HEK293 (cell line): ENCODE measurements around the gene SUOX.

ENCODE experiments used
- CTCF ChIA-PET: fragments of 350-600 bp; formaldehyde crosslinking; extraction: SDS; loops from one replicate; lab custom pipeline; 2021; ENCODE audit warnings: antibody characterized with exemption; lab: Yijun Ruan, JAX
- POLR2A ChIA-PET: fragments of 300-600 bp; formaldehyde crosslinking; extraction: SDS; loops from one replicate; lab custom pipeline; 2020; ENCODE audit warnings: antibody characterized with exemption, inconsistent platforms; lab: Yijun Ruan, JAX
- H3K27ac ChIP-seq: fragments of 200-500 bp; sonication (Bioruptor generic); 2 replicates; pipeline ENCODE4 v1.5.1; 2014; ENCODE audit warnings: low read depth, low read length, control low read depth, inconsistent platforms; ENCODE audit errors: extremely low read depth
- H3K36me3 ChIP-seq, 2 experiments: fragments of 200-500 bp in 1 of 2; sonication (Bioruptor generic) in 1 of 2; 1 replicate in 1 of 2; 2 replicates in 1 of 2; pipeline ENCODE4 v1.5.1; 2014 to 2017; ENCODE audit warnings: inconsistent platforms in 2 of 2, low read length in 2 of 2; ENCODE audit not compliant: control insufficient read depth in 2 of 2, insufficient read depth in 1 of 2
- H3K4me1 ChIP-seq: fragments of 200-500 bp; sonication (Bioruptor generic); 2 replicates; pipeline ENCODE4 v1.5.1; 2014; ENCODE audit warnings: mild to moderate bottlenecking, low read length, inconsistent platforms; ENCODE audit not compliant: control insufficient read depth, insufficient read depth
- H3K4me3 ChIP-seq: 2 replicates; pipeline ENCODE4 v1.5.1; 2011; ENCODE audit warnings: low read depth, mild to moderate bottlenecking, control low read depth, low read length, moderate library complexity
- H3K9me3 ChIP-seq: fragments of 200-500 bp; sonication (Bioruptor generic); 2 replicates; pipeline ENCODE4 v1.5.1; 2014; ENCODE audit warnings: low read depth, low read length, inconsistent platforms; ENCODE audit not compliant: control insufficient read depth, insufficient read depth
- HIC1 ChIP-seq: fragments of 450-650 bp; formaldehyde crosslinking; IDR thresholded peaks from 2 replicates; pipeline ENCODE4 v1.5.1; 2016; ENCODE audit warnings: missing biosample characterization, missing genetic modification characterization
- HOXA7 ChIP-seq: sonication (generic); formaldehyde crosslinking; IDR thresholded peaks from 2 replicates; pipeline ENCODE4 v1.8.1; 2022; ENCODE audit warnings: missing genetic modification reagents, borderline replicate concordance
- OSR2 ChIP-seq: fragments of 450-650 bp; formaldehyde crosslinking; IDR thresholded peaks from 2 replicates; pipeline ENCODE4 v1.5.1; 2016; ENCODE audit warnings: missing biosample characterization, missing genetic modification characterization
- PATZ1 ChIP-seq: fragments of 450-650 bp; formaldehyde crosslinking; IDR thresholded peaks from 2 replicates; pipeline ENCODE4 v1.5.1; 2016; ENCODE audit warnings: missing biosample characterization, missing genetic modification characterization
- REPIN1 ChIP-seq: fragments of 450-650 bp; formaldehyde crosslinking; IDR thresholded peaks from 2 replicates; pipeline ENCODE4 v1.5.1; 2017; ENCODE audit warnings: missing biosample characterization, missing genetic modification characterization, low read depth
- SCRT2 ChIP-seq: fragments of 450-650 bp; formaldehyde crosslinking; IDR thresholded peaks from 2 replicates; pipeline ENCODE4 v1.5.1; 2016; ENCODE audit warnings: missing biosample characterization, missing genetic modification characterization
- ZBTB1 ChIP-seq: fragments of 450-650 bp; formaldehyde crosslinking; IDR thresholded peaks from 2 replicates; pipeline ENCODE4 v1.5.1; 2016; ENCODE audit warnings: missing biosample characterization, missing genetic modification characterization
- ZNF202 ChIP-seq: fragments of 450-650 bp; formaldehyde crosslinking; IDR thresholded peaks from 2 replicates; pipeline ENCODE4 v1.5.1; 2016; ENCODE audit warnings: missing biosample characterization, missing genetic modification characterization, borderline replicate concordance
- ZNF292 ChIP-seq: fragments of 450-650 bp; formaldehyde crosslinking; IDR thresholded peaks from 2 replicates; pipeline ENCODE4 v1.5.1; 2016; ENCODE audit warnings: low read depth, missing biosample characterization, missing genetic modification characterization, borderline replicate concordance
- ZNF311 ChIP-seq: fragments of 450-650 bp; formaldehyde crosslinking; IDR thresholded peaks from 2 replicates; pipeline ENCODE4 v1.5.1; 2017; ENCODE audit warnings: missing biosample characterization, missing genetic modification characterization, borderline replicate concordance
- ZNF335 ChIP-seq: fragments of 450-650 bp; formaldehyde crosslinking; conservative IDR thresholded peaks from 2 replicates; pipeline ENCODE4 v1.5.1; 2016; ENCODE audit warnings: missing biosample characterization, missing genetic modification characterization
- ZNF513 ChIP-seq: fragments of 450-650 bp; IDR thresholded peaks from 2 replicates; pipeline ENCODE4 v1.5.1; 2018; ENCODE audit warnings: missing biosample characterization, missing genetic modification characterization
- ZNF514 ChIP-seq: fragments of 450-650 bp; formaldehyde crosslinking; IDR thresholded peaks from 2 replicates; pipeline ENCODE4 v1.5.1; 2016; ENCODE audit warnings: missing biosample characterization, missing genetic modification characterization
- ZNF555 ChIP-seq: fragments of 450-650 bp; formaldehyde crosslinking; conservative IDR thresholded peaks from 2 replicates; pipeline ENCODE4 v1.5.1; 2017; ENCODE audit warnings: missing biosample characterization, mild to moderate bottlenecking, missing genetic modification characterization, inconsistent platforms
- ZNF629 ChIP-seq: fragments of 450-650 bp; formaldehyde crosslinking; IDR thresholded peaks from 2 replicates; pipeline ENCODE4 v1.5.1; 2017; ENCODE audit warnings: missing biosample characterization, missing genetic modification characterization
- ZNF776 ChIP-seq: fragments of 450-650 bp; formaldehyde crosslinking; IDR thresholded peaks from 2 replicates; pipeline ENCODE4 v1.5.0; 2017; ENCODE audit warnings: missing biosample characterization, missing genetic modification characterization, borderline replicate concordance
- ZNF837 ChIP-seq: fragments of 450-650 bp; formaldehyde crosslinking; IDR thresholded peaks from 2 replicates; pipeline ENCODE4 v1.5.1; 2016; ENCODE audit warnings: missing biosample characterization, missing genetic modification characterization
- ZSCAN18 ChIP-seq: fragments of 450-650 bp; formaldehyde crosslinking; IDR thresholded peaks from 2 replicates; pipeline ENCODE4 v1.5.1; 2016; ENCODE audit warnings: missing biosample characterization, missing genetic modification characterization

SUOX gene

GRCh38 chr12:56010111-56010570 lies 13.1 kb downstream of the SUOX start:
- Histone ChIP-seq H3K27ac (no peak overlapping the region), H3K36me3 (peaks cover 0 to under 1% of the 10 kb centered on the region in 2 experiments; a peak in 2 of 3 replicates), H3K4me1 (no peaks in the 10 kb centered on the region; the same call in 1 of the 2 replicates), H3K9me3 (no peaks in the 10 kb centered on the region), H3K4me3 (no peak overlapping the region)
- CTCF ChIA-PET: interaction anchor here (0.6 to 2.0 kb wide), 3 partner anchors 14 to 19 kb away, joined by 4 to 13 read pairs (median 7); partner anchors contain the start of gene SUOX
- POLR2A ChIA-PET: interaction anchor here (1.6 kb wide), 1 partner anchor 13 kb away, joined by 6 read pairs; the partner anchor contains the start of gene SUOX
- TF ChIP-seq ZBTB1: no peak
- no peak for TF ChIP-seq ZNF776 (tag by site-specific recombination)
- no peak for TF ChIP-seq REPIN1
- no peak for TF ChIP-seq HIC1 (tag by site-specific recombination)

- CTCF ChIA-PET: interaction anchor here (0.5 to 1.1 kb wide), 3 partner anchors 18 to 562 kb away, joined by 3 read pairs; no protein-coding TSS in a partner anchor
- no peak overlapping the region for H3K27ac ChIP-seq
- no peaks in the 10 kb centered on the region for H3K36me3 ChIP-seq
- TF ChIP-seq ZNF202 (tag by site-specific recombination) (no peak), SCRT2 (tag by site-specific recombination) (no peak), ZNF629 (tag by site-specific recombination) (no peak)
- H3K4me1 ChIP-seq: no peaks in the 10 kb centered on the region; the same call in 1 of the 2 replicates
- H3K9me3 ChIP-seq: no peaks in the 10 kb centered on the region
- POLR2A ChIA-PET: interaction anchor here (0.6 kb wide), 1 partner anchor 194 kb away, joined by 3 read pairs; the partner anchor contains the start of genes ORMDL2 and SARNP
- H3K4me3 ChIP-seq: no peak overlapping the region
Observed at GRCh38 chr12:56011509-56012090, 14.5 kb downstream of the SUOX start.

- H3K27ac ChIP-seq: no peak overlapping the region
- peaks cover 0 to 5% of the 10 kb centered on the region in 2 experiments; a peak in 1 of 3 replicates for H3K36me3 ChIP-seq
- POLR2A ChIA-PET: interaction anchor here (0.6 to 1.7 kb wide), 4 partner anchors 17 to 184 kb away, joined by 3 to 7 read pairs (median 5); partner anchors contain the start of genes DNAJC14, RAB5B and SUOX
- H3K4me1 ChIP-seq: no peaks in the 10 kb centered on the region
- CTCF ChIA-PET: interaction anchor here (0.6 to 3.6 kb wide), 5 partner anchors 12 to 175 kb away, joined by 3 to 15 read pairs (median 4); partner anchors contain the start of gene SUOX
- no peaks in the 10 kb centered on the region for H3K9me3 ChIP-seq
- no peak overlapping the region for H3K4me3 ChIP-seq
- TF ChIP-seq ZNF555 (tag by site-specific recombination): no peak
- no peak for TF ChIP-seq OSR2 (tag by site-specific recombination)
- no peak for TF ChIP-seq ZNF837 (tag by site-specific recombination)
- TF ChIP-seq ZNF513 (tag by site-specific recombination): no peak
- no peak for TF ChIP-seq PATZ1
- TF ChIP-seq ZSCAN18 (tag by site-specific recombination): no peak
- TF ChIP-seq HOXA7: no peak
- TF ChIP-seq ZNF292: no peak
- no peak for TF ChIP-seq ZNF514
- no peak for TF ChIP-seq ZNF335 (tag by site-specific recombination)
- no peak for TF ChIP-seq ZNF311 (tag by site-specific recombination)
Observed at GRCh38 chr12:56013482-56013881, 16.4 kb downstream of the SUOX start.
